Uterus (tissue), 2 donors: Measurements from ENCODE around the gene SLIT3.

Experiments used
- POLR2A ChIP-seq, 2 donors: fragments of 450-650 bp; IDR thresholded peaks; one replicate each; pipeline ENCODE4 v1.6.1; 2016; ENCODE audit warnings: antibody characterized with exemption in 2 of 2, mild to moderate bottlenecking in 1 of 2, moderate library complexity in 1 of 2
- TF ChIP-seq, protein P1 (sequence below), 4 experiments: fragments of 200-600 bp in 2 of 4; fragments of 450-650 bp in 2 of 4; sonication (generic) in 2 of 4; IDR thresholded peaks; one replicate each; pipeline ENCODE4 v1.5.1; 2016 to 2019; ENCODE audit warnings: antibody characterized with exemption in 4 of 4, mild to moderate bottlenecking in 2 of 4, moderate library complexity in 1 of 4

- TF ChIP-seq, protein P1, sequence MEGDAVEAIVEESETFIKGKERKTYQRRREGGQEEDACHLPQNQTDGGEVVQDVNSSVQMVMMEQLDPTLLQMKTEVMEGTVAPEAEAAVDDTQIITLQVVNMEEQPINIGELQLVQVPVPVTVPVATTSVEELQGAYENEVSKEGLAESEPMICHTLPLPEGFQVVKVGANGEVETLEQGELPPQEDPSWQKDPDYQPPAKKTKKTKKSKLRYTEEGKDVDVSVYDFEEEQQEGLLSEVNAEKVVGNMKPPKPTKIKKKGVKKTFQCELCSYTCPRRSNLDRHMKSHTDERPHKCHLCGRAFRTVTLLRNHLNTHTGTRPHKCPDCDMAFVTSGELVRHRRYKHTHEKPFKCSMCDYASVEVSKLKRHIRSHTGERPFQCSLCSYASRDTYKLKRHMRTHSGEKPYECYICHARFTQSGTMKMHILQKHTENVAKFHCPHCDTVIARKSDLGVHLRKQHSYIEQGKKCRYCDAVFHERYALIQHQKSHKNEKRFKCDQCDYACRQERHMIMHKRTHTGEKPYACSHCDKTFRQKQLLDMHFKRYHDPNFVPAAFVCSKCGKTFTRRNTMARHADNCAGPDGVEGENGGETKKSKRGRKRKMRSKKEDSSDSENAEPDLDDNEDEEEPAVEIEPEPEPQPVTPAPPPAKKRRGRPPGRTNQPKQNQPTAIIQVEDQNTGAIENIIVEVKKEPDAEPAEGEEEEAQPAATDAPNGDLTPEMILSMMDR (IDR thresholded peaks at IDR 0.05): no peak
- no peak for TF ChIP-seq POLR2A (IDR thresholded peaks at IDR 0.05)
These were observed 654.6 kb downstream of the SLIT3 start for GRCh38 chr5:168646335-168646734.
